ENCODE measurements around the gene DLG5. TPM values are rescaled to one million over a fixed set of nuclear protein-coding genes. Genes with fewer than 3 reads are reported as not detected.

Gene DLG5
- total and polyA plus RNA-seq, 2 donors (not counting 1 experiment from before 2014, with no cell fraction given), result 0.51 to 0.54 TPM

GRCh38 chr10:77879065-77879464, 47.5 kb downstream of the DLG5 start:
- Histone ChIP-seq H2AFZ (ENCODE audit: insufficient read depth, low read depth, low read length, poor library complexity, severe bottlenecking) (no peak overlapping the region), H4K20me1 (ENCODE audit: control insufficient read depth, insufficient read depth, low read length, poor library complexity, severe bottlenecking) (no peaks in the 10 kb centered on the region), H3K4me2 (replicated peaks; ENCODE audit: low read depth, low read length, poor library complexity, severe bottlenecking) (no peak overlapping the region), H3K4me3 (ENCODE audit: control extremely low read depth in 1 of 5, extremely low read depth in 1 of 5, insufficient read depth in 1 of 5, low read depth in 2 of 5, low read length in 4 of 5) (no peak overlapping the region), H3K9ac (ENCODE audit: low read length) (no peak overlapping the region), H3K27me3 (replicated peaks in 1 of 4; ENCODE audit: control extremely low read depth in 1 of 4, control insufficient read depth in 3 of 4, insufficient read depth in 4 of 4, low read length in 3 of 4) (no peaks in the 10 kb centered on the region), H3K4me1 (ENCODE audit: control insufficient read depth in 2 of 2, insufficient read depth in 2 of 2, low read length in 2 of 2) (peaks cover 18 to 23% of the 10 kb centered on the region in 2 donors), H3K9me3 (ENCODE audit: control extremely low read depth in 1 of 3, control insufficient read depth in 2 of 3, insufficient read depth in 1 of 3, low read length in 2 of 3) (peaks cover 0 to 3% (median 0%) of the 10 kb centered on the region in 3 donors), H3K36me3 (replicated peaks in 1 of 2; ENCODE audit: control extremely low read depth in 1 of 2, control insufficient read depth in 1 of 2, extremely low read depth in 1 of 2, insufficient read depth in 2 of 2, low read length in 1 of 2) (no peaks in the 10 kb centered on the region), H3K79me2 (ENCODE audit: control insufficient read depth, insufficient read depth, low read length) (no peaks in the 10 kb centered on the region), H3K27ac (ENCODE audit: low read length in 2 of 2) (no peak overlapping the region)
- Mint-ChIP-seq H3K4me3 (no peak overlapping the region), H3K27ac (no peak overlapping the region), H3K4me1 (peaks cover 28% of the 10 kb centered on the region), H3K9me3 (ENCODE audit: insufficient read depth) (no peaks in the 10 kb centered on the region), H3K27me3 (no peaks in the 10 kb centered on the region)
- DNase-seq (no peak), ATAC-seq (ENCODE audit: low read depth) (no peak)
- POLR2A ChIA-PET, result no interaction called here
- TF ChIP-seq CTCF (IDR thresholded peaks at IDR 0.05) (no peak), EZH2 (IDR thresholded peaks at IDR 0.05; ENCODE audit: borderline replicate concordance, insufficient read depth, low read depth, low read length, poor library complexity, severe bottlenecking) (no peak)
- CTCF ChIA-PET, result interaction anchor here (1.4 kb wide), 1 partner anchor 32 kb away, joined by 6 read pairs; no protein-coding TSS in a partner anchor
- 83% methylated on average over 3 of the region's 4 CpGs for WGBS (ENCODE audit: insufficient coverage)
- intact Hi-C loops (cut with micrococcal nuclease), result loop anchor here (10.0 kb wide), 1 partner anchor 426 kb away; no protein-coding TSS in a partner anchor

GRCh38 chr10:77877441-77878344, 48.9 kb downstream of the DLG5 start:
- Histone ChIP-seq H3K9me3 (ENCODE audit: control extremely low read depth in 1 of 3, control insufficient read depth in 2 of 3, insufficient read depth in 1 of 3, low read length in 2 of 3) (peaks cover 0 to 3% (median 0%) of the 10 kb centered on the region in 3 donors), H4K20me1 (ENCODE audit: control insufficient read depth, insufficient read depth, low read length, poor library complexity, severe bottlenecking) (no peaks in the 10 kb centered on the region), H3K27ac (ENCODE audit: low read length in 2 of 2) (peak overlapping the region; percentile 32 to 52), H3K27me3 (replicated peaks in 1 of 4; ENCODE audit: control extremely low read depth in 1 of 4, control insufficient read depth in 3 of 4, insufficient read depth in 4 of 4, low read length in 3 of 4) (no peaks in the 10 kb centered on the region), H3K4me1 (ENCODE audit: control insufficient read depth in 2 of 2, insufficient read depth in 2 of 2, low read length in 2 of 2) (peaks cover 28 to 37% of the 10 kb centered on the region in 2 donors), H3K79me2 (ENCODE audit: control insufficient read depth, insufficient read depth, low read length) (no peaks in the 10 kb centered on the region), H3K9ac (ENCODE audit: low read length) (peak overlapping the region; percentile 28), H3K36me3 (replicated peaks in 1 of 2; ENCODE audit: control extremely low read depth in 1 of 2, control insufficient read depth in 1 of 2, extremely low read depth in 1 of 2, insufficient read depth in 2 of 2, low read length in 1 of 2) (no peaks in the 10 kb centered on the region), H3K4me3 (ENCODE audit: control extremely low read depth in 1 of 5, extremely low read depth in 1 of 5, insufficient read depth in 1 of 5, low read depth in 2 of 5, low read length in 4 of 5) (peak overlapping the region in 2 of 5 experiments; percentile 1 to 2), H2AFZ (ENCODE audit: insufficient read depth, low read depth, low read length, poor library complexity, severe bottlenecking) (peak overlapping the region; percentile 64), H3K4me2 (replicated peaks; ENCODE audit: low read depth, low read length, poor library complexity, severe bottlenecking) (peak overlapping the region; percentile 65)
- no peak for TF ChIP-seq EZH2 (IDR thresholded peaks at IDR 0.05; ENCODE audit: borderline replicate concordance, insufficient read depth, low read depth, low read length, poor library complexity, severe bottlenecking)
- no peak for TF ChIP-seq CTCF (IDR thresholded peaks at IDR 0.05)
- Mint-ChIP-seq H3K27ac (peak overlapping the region; percentile 86), H3K4me3 (peak overlapping the region; percentile 67), H3K9me3 (ENCODE audit: insufficient read depth) (no peaks in the 10 kb centered on the region), H3K4me1 (peaks cover 41% of the 10 kb centered on the region), H3K27me3 (no peaks in the 10 kb centered on the region)
- intact Hi-C loops (cut with micrococcal nuclease), result loop anchor here (10.0 kb wide), 1 partner anchor 427 kb away; no protein-coding TSS in a partner anchor
- WGBS (ENCODE audit: insufficient coverage), result 16% methylated on average over 10 of the region's 16 CpGs
- DNase-seq (peak; percentile 74), ATAC-seq (ENCODE audit: low read depth) (peak; percentile 83)
- CTCF ChIA-PET, result interaction anchor here (1.4 kb wide), 1 partner anchor 31 kb away, joined by 6 read pairs; no protein-coding TSS in a partner anchor
- POLR2A ChIA-PET, result no interaction called here
